Keratinocyte (primary cell): ENCODE measurements around the gene RNF4. TPM values are rescaled to one million over a fixed set of nuclear protein-coding genes. Genes with fewer than 3 reads are reported as not detected.

Source experiments
- DNase-seq: peaks from one replicate; pipeline ENCODE4 v3.0.0-alpha.2; 2011; ENCODE audit warnings: low read depth, missing footprints, low spot score
- FAIRE-seq: peaks from 2 replicates; lab custom pipeline; 2011; peaks lifted over from hg19 to GRCh38; lab: Jason Lieb, UNC
- H2AFZ ChIP-seq: 2 replicates; pipeline ENCODE4 v1.6.0; 2012; ENCODE audit warnings: low read length, control low read depth, inconsistent platforms; ENCODE audit not compliant: control insufficient read depth
- H3K27ac ChIP-seq: 2 replicates; pipeline ENCODE4 v1.5.1; 2011; ENCODE audit warnings: low read length; ENCODE audit not compliant: control insufficient read depth, insufficient read depth
- H3K27me3 ChIP-seq: 3 replicates; pipeline ENCODE4 v1.6.0; 2011; ENCODE audit warnings: low read length; ENCODE audit not compliant: control insufficient read depth, insufficient read depth; ENCODE audit errors: extremely low read depth
- H3K36me3 ChIP-seq, 2 experiments: 2 replicates in 1 of 2; 3 replicates in 1 of 2; pipeline ENCODE4 v1.5.1; 2011; ENCODE audit warnings: low read length in 2 of 2, mild to moderate bottlenecking in 1 of 2; ENCODE audit not compliant: control insufficient read depth in 2 of 2, insufficient read depth in 2 of 2; ENCODE audit errors: extremely low read depth in 1 of 2
- H3K4me1 ChIP-seq: 3 replicates; pipeline ENCODE4 v1.5.1; 2011; ENCODE audit warnings: low read length; ENCODE audit not compliant: control insufficient read depth, insufficient read depth; ENCODE audit errors: extremely low read depth
- H3K4me2 ChIP-seq: 3 replicates; pipeline ENCODE4 v1.6.0; 2011; ENCODE audit warnings: low read depth, low read length; ENCODE audit not compliant: control insufficient read depth, insufficient read depth; ENCODE audit errors: extremely low read depth
- H3K4me3 ChIP-seq, 3 experiments: fragments of 200-600 bp in 1 of 3; sonication (generic) in 1 of 3; 2 replicates in 2 of 3; 3 replicates in 1 of 3; pipeline ENCODE4 v1.5.1; 2011 to 2016; ENCODE audit warnings: low read length in 3 of 3, mild to moderate bottlenecking in 3 of 3, control low read depth in 2 of 3, inconsistent platforms in 1 of 3, low read depth in 1 of 3, mixed read lengths in 1 of 3, mixed run types in 1 of 3, moderate library complexity in 1 of 3; ENCODE audit not compliant: control insufficient read depth in 2 of 3, insufficient read depth in 2 of 3; ENCODE audit errors: extremely low read depth in 1 of 3
- H3K79me2 ChIP-seq: 2 replicates; pipeline ENCODE4 v1.6.0; 2012; ENCODE audit warnings: low read length; ENCODE audit not compliant: control insufficient read depth, insufficient read depth
- H3K9ac ChIP-seq: 3 replicates; pipeline ENCODE4 v1.6.0; 2011; ENCODE audit warnings: low read length; ENCODE audit not compliant: control insufficient read depth, insufficient read depth; ENCODE audit errors: extremely low read depth
- H3K9me1 ChIP-seq: 3 replicates; pipeline ENCODE4 v1.6.0; 2011; ENCODE audit warnings: low read length; ENCODE audit not compliant: control insufficient read depth, insufficient read depth; ENCODE audit errors: extremely low read depth
- H3K9me3 ChIP-seq: 2 replicates; pipeline ENCODE4 v1.5.1; 2012; ENCODE audit warnings: low read depth, low read length; ENCODE audit not compliant: control insufficient read depth
- H4K20me1 ChIP-seq: 3 replicates; pipeline ENCODE4 v1.6.0; 2011; ENCODE audit warnings: low read length; ENCODE audit not compliant: control insufficient read depth, insufficient read depth; ENCODE audit errors: extremely low read depth
- EZH2 ChIP-seq: IDR thresholded peaks from one replicate; pipeline ENCODE4 v1.6.1; 2012; ENCODE audit warnings: inconsistent platforms, mild to moderate bottlenecking, low read length, moderate library complexity
- dilution Hi-C: fragments of 300-500 bp; cut with MboI; formaldehyde crosslinking; loops from one replicate; pipeline ENCODE4 v1.7.0; 2020; ENCODE audit warnings: low sequenced_read_pairs; ENCODE audit not compliant: extremely low pct_ligation_motif_present
- polyA plus RNA-seq, 5 experiments: library from polyadenylated mRNA; depleted of rRNA in 3 of 5; stranded (reverse) in 3 of 5; stranded (forward) in 1 of 5; unstranded in 1 of 5; fragments of >200 nt; gene quantifications; 1 replicate in 1 of 5; 2 replicates in 3 of 5; 3 replicates in 1 of 5; pipeline versions ENCODE4 v1.2.1 to v1.2.3, GENCODE V29; 2011 to 2012; ENCODE audit warnings: missing spikeins in 2 of 5, low read depth in 1 of 5, low replicate concordance in 1 of 5
- TF ChIP-seq, protein P1 (sequence below), 3 experiments: IDR thresholded peaks in 1 of 3; conservative IDR thresholded peaks in 1 of 3; optimal IDR thresholded peaks in 1 of 3; 2 replicates in 2 of 3; 3 replicates in 1 of 3; pipeline versions ENCODE3 to v1.5.1; 2011; ENCODE audit warnings: low read length in 3 of 3, mild to moderate bottlenecking in 3 of 3, moderate library complexity in 2 of 3, control low read depth in 1 of 3, inconsistent platforms in 1 of 3; ENCODE audit not compliant: insufficient read depth in 2 of 3; ENCODE audit errors: extremely low read depth in 1 of 3

Gene RNF4
- polyA plus RNA-seq, 1 donor (not counting 4 experiments of a cell fraction or from before 2014, with no cell fraction given) = 63.6 TPM

DNA sequence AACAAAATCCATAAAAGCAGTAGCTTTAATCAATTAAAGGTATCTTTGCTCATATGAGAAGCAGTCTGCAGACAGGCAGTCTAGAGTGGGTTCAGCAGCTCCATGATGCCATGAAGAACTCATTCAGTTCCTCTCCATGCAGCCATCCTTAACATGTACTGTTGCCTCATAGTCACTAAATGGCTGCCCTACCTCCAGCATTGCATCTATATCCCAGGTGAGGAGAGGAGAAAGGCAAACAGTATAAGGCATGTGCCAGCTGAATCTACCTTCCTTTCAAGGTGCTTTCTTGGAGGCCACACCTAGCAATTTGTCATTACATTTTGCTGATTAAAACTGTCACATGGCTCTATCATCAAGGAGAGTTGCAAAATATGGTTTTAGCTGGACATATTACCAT lies 36.9 kb upstream of the RNF4 start:
- Histone ChIP-seq H4K20me1 (no peaks in the 10 kb centered on the region), H3K9me1 (no peaks in the 10 kb centered on the region), H3K4me3 (no peak overlapping the region), H3K4me1 (no peaks in the 10 kb centered on the region), H3K9ac (no peak overlapping the region), H3K79me2 (no peaks in the 10 kb centered on the region), H3K4me2 (no peak overlapping the region), H3K27me3 (peaks cover 6% of the 10 kb centered on the region), H3K9me3 (no peaks in the 10 kb centered on the region), H3K36me3 (no peaks in the 10 kb centered on the region), H2AFZ (no peak overlapping the region), H3K27ac (no peak overlapping the region)
- FAIRE-seq (no peak), DNase-seq (no peak)
- TF ChIP-seq EZH2 = no peak
- TF ChIP-seq, protein P1, sequence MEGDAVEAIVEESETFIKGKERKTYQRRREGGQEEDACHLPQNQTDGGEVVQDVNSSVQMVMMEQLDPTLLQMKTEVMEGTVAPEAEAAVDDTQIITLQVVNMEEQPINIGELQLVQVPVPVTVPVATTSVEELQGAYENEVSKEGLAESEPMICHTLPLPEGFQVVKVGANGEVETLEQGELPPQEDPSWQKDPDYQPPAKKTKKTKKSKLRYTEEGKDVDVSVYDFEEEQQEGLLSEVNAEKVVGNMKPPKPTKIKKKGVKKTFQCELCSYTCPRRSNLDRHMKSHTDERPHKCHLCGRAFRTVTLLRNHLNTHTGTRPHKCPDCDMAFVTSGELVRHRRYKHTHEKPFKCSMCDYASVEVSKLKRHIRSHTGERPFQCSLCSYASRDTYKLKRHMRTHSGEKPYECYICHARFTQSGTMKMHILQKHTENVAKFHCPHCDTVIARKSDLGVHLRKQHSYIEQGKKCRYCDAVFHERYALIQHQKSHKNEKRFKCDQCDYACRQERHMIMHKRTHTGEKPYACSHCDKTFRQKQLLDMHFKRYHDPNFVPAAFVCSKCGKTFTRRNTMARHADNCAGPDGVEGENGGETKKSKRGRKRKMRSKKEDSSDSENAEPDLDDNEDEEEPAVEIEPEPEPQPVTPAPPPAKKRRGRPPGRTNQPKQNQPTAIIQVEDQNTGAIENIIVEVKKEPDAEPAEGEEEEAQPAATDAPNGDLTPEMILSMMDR (optimal IDR thresholded peaks at IDR 0.05 in 1 of 3, IDR thresholded peaks at IDR 0.05 in 1 of 3, conservative IDR thresholded peaks at IDR 0.05 in 1 of 3; ENCODE audit: extremely low read depth in 1 of 3, insufficient read depth in 2 of 3, low read length in 3 of 3) = no peak
- dilution Hi-C loops = no loop called here

DNA sequence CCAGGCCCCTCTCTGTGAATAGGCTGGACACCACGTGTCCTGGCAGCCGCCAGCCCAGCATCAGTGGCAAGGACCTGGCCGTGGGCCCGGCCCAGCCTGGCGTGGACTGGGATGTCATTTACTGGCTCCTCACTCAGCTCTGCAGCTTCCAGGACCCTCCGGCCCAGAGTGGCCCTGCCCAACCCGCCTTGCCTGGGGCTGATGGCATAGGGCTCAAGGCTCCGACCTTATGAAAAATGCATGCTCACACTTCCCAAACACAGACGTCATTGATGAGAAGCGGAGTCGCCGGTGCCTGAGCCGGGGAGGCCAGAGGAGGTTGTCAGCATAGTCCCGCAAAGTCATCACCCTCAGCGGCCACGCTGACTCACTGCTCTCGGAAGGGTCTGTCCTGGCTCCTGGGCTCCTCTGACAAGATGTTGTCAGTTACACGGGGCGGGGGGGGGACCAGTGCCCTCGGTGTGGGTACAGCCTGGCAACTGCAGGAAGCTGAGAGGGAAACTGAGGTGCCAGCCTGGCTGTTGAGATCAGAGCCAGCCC lies 35.8 kb upstream of the RNF4 start:
- Histone ChIP-seq H3K27ac (no peak overlapping the region), H4K20me1 (no peaks in the 10 kb centered on the region), H3K27me3 (peaks cover 2% of the 10 kb centered on the region), H3K36me3 (no peaks in the 10 kb centered on the region), H3K9ac (no peak overlapping the region), H2AFZ (no peak overlapping the region), H3K4me1 (no peaks in the 10 kb centered on the region), H3K4me2 (no peak overlapping the region), H3K9me3 (no peaks in the 10 kb centered on the region), H3K4me3 (no peak overlapping the region), H3K79me2 (no peaks in the 10 kb centered on the region), H3K9me1 (no peaks in the 10 kb centered on the region)
- dilution Hi-C loops = no loop called here
- FAIRE-seq (no peak), DNase-seq (no peak)
- no peak for TF ChIP-seq EZH2
- TF ChIP-seq, protein P1 (optimal IDR thresholded peaks at IDR 0.05 in 1 of 3, IDR thresholded peaks at IDR 0.05 in 1 of 3, conservative IDR thresholded peaks at IDR 0.05 in 1 of 3; ENCODE audit: extremely low read depth in 1 of 3, insufficient read depth in 2 of 3, low read length in 3 of 3) = no peak
